ENCODE results near the gene NAAA.

DNA sequence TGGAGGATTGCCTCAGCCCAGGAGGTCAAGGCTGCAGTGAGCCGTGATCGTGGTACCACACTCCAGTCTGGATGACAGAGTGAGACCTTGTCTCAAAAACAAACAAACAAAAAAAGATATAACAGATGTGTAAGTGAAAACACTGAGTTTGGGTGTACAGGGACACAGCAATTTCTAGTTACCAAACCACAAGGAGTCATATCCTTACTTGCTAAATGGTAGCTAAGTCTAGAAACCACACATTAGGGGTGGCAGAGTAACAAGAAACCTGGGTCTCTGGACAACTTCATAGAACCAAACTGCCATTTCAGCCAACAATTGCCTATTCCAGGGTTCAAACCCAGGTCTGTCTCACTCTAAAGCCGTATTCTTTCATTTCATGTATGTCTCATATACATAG is 59.3 kb downstream of the NAAA start:
- TF ChIP-seq CTCF (IDR thresholded peaks at IDR 0.05; ENCODE audit: low read length), result no peak
- no peak for TF ChIP-seq EZH2 (optimal IDR thresholded peaks at IDR 0.05; ENCODE audit: low read depth, low read length)
- no peak for TF ChIP-seq EZH2phosphoT487 (IDR thresholded peaks at IDR 0.05; ENCODE audit: low read length)

All from MM.1S (cell line).